Hepatic stellate cell (primary cell): ENCODE results near the gene NXPH4.

Experiments used
- DNase-seq: peaks from one replicate; pipeline ENCODE4 v3.0.0; 2011; ENCODE audit warnings: low spot score

NXPH4 gene

GRCh38 chr12:57203791-57204190 is 12.8 kb upstream of the NXPH4 start:
- no peak for DNase-seq

GRCh38 chr12:57204454-57204853 is 12.1 kb upstream of the NXPH4 start:
- DNase-seq: no peak

- no peak for DNase-seq
Measured at GRCh38 chr12:57205186-57205585, 11.4 kb upstream of the NXPH4 start.

GRCh38 chr12:57205931-57206330 is 10.7 kb upstream of the NXPH4 start:
- DNase-seq: no peak

- no peak for DNase-seq
Measured at GRCh38 chr12:57207731-57208630, 8.6 kb upstream of the NXPH4 start.

GRCh38 chr12:57208631-57209282 is 7.8 kb upstream of the NXPH4 start:
- no peak for DNase-seq

- DNase-seq: no peak
Measured at GRCh38 chr12:57209916-57210315, 6.7 kb upstream of the NXPH4 start.

GRCh38 chr12:57210461-57210860 is 6.1 kb upstream of the NXPH4 start:
- DNase-seq: no peak

- DNase-seq: no peak
Measured at GRCh38 chr12:57210926-57211692, 5.5 kb upstream of the NXPH4 start.

- peak; percentile 33 for DNase-seq
Measured at GRCh38 chr12:57211791-57212700, 4.5 kb upstream of the NXPH4 start.

- no peak for DNase-seq
Measured at GRCh38 chr12:57212701-57213057, 3.9 kb upstream of the NXPH4 start.

GRCh38 chr12:57213058-57213715 is 3.4 kb upstream of the NXPH4 start:
- peak; percentile 97 for DNase-seq

GRCh38 chr12:57213763-57214397 is 2.7 kb upstream of the NXPH4 start:
- no peak for DNase-seq

- peak; percentile 72 for DNase-seq
Measured at GRCh38 chr12:57214398-57214781, 2.2 kb upstream of the NXPH4 start.

GRCh38 chr12:57215065-57215464 is 1.5 kb upstream of the NXPH4 start:
- DNase-seq: no peak

GRCh38 chr12:57215668-57216013 is 953 bp upstream of the NXPH4 start:
- peak; percentile 70 for DNase-seq

GRCh38 chr12:57216921-57217879 is 606 bp downstream of the NXPH4 start:
- peak; percentile 47 for DNase-seq

GRCh38 chr12:57218030-57218853 is 1.6 kb downstream of the NXPH4 start:
- no peak for DNase-seq
